ENCODE measurements around the gene CFAP97D1.
A peak's percentile ranks its signal among the peaks of the same experiment; 100 is the strongest.

The CFAP97D1 gene

GRCh38 chr17:43756201-43756600 lies 24.0 kb upstream of the CFAP97D1 start:
- no peak for DNase-seq
- ChIA-PET POLR2A (interaction anchor here (1.0 kb wide), 1 partner anchor 55 kb away, joined by 3 read pairs; no protein-coding TSS in a partner anchor), CTCF (interaction anchor here (0.8 to 20.0 kb wide), 6 partner anchors 18 to 180 kb away, joined by 3 to 555 read pairs (median 4); no protein-coding TSS in a partner anchor)
- no peaks in the 10 kb centered on the region for H3K36me3 ChIP-seq (ENCODE audit: control insufficient read depth in 4 of 4, insufficient read depth in 4 of 4, low read length in 3 of 4)
- peaks cover 0 to 11% (median 9%) of the 10 kb centered on the region in 4 experiments for H3K4me1 ChIP-seq (ENCODE audit: control extremely low read depth in 1 of 4, control insufficient read depth in 4 of 4, insufficient read depth in 4 of 4, low read length in 3 of 4)
- no peak overlapping the region for H3K27ac ChIP-seq (ENCODE audit: insufficient read depth in 1 of 2, low read depth in 1 of 2, low read length in 2 of 2, poor library complexity in 1 of 2, severe bottlenecking in 2 of 2)
- H3K4me3 ChIP-seq (ENCODE audit: control insufficient read depth in 1 of 7, extremely low read depth in 1 of 7, insufficient read depth in 4 of 7, low read depth in 2 of 7, low read length in 6 of 7) = no peak overlapping the region
- 96% methylated on average over 4 of the region's 6 CpGs for WGBS (ENCODE audit: insufficient coverage)
- H3K9me3 ChIP-seq (ENCODE audit: control extremely low read depth in 1 of 5, control insufficient read depth in 4 of 5, insufficient read depth in 2 of 5, low read depth in 1 of 5, low read length in 4 of 5) = no peaks in the 10 kb centered on the region
- H3K27me3 ChIP-seq (replicated peaks in 2 of 5; ENCODE audit: control insufficient read depth in 4 of 5, insufficient read depth in 5 of 5, low read length in 4 of 5) = peaks cover 0 to 50% (median 32%) of the 10 kb centered on the region in 5 experiments

GRCh38 chr17:43757171-43757660 lies 23.0 kb upstream of the CFAP97D1 start:
- Histone ChIP-seq H3K4me3 (ENCODE audit: control insufficient read depth in 1 of 7, extremely low read depth in 1 of 7, insufficient read depth in 4 of 7, low read depth in 2 of 7, low read length in 6 of 7) (no peak overlapping the region), H3K27me3 (replicated peaks in 2 of 5; ENCODE audit: control insufficient read depth in 4 of 5, insufficient read depth in 5 of 5, low read length in 4 of 5) (peaks cover 0 to 50% (median 32%) of the 10 kb centered on the region in 5 experiments), H3K36me3 (ENCODE audit: control insufficient read depth in 4 of 4, insufficient read depth in 4 of 4, low read length in 3 of 4) (no peaks in the 10 kb centered on the region), H3K9me3 (ENCODE audit: control extremely low read depth in 1 of 5, control insufficient read depth in 4 of 5, insufficient read depth in 2 of 5, low read depth in 1 of 5, low read length in 4 of 5) (no peaks in the 10 kb centered on the region), H3K27ac (ENCODE audit: insufficient read depth in 1 of 2, low read depth in 1 of 2, low read length in 2 of 2, poor library complexity in 1 of 2, severe bottlenecking in 2 of 2) (no peak overlapping the region), H3K4me1 (ENCODE audit: control extremely low read depth in 1 of 4, control insufficient read depth in 4 of 4, insufficient read depth in 4 of 4, low read length in 3 of 4) (peaks cover 0 to 11% (median 9%) of the 10 kb centered on the region in 4 experiments)
- CTCF ChIA-PET = interaction anchor here (1.0 to 20.0 kb wide), 7 partner anchors 10 to 122 kb away, joined by 3 to 555 read pairs (median 4); no protein-coding TSS in a partner anchor
- DNase-seq = no peak
- WGBS (ENCODE audit: insufficient coverage) = 92% methylated on average over 7 of the region's 8 CpGs
- POLR2A ChIA-PET = no interaction called here

- H3K27ac ChIP-seq (ENCODE audit: insufficient read depth in 1 of 2, low read depth in 1 of 2, low read length in 2 of 2, poor library complexity in 1 of 2, severe bottlenecking in 2 of 2) = no peak overlapping the region
- H3K4me3 ChIP-seq (ENCODE audit: control insufficient read depth in 1 of 7, extremely low read depth in 1 of 7, insufficient read depth in 4 of 7, low read depth in 2 of 7, low read length in 6 of 7) = no peak overlapping the region
- no peak for DNase-seq
- ChIA-PET POLR2A (no interaction called here), CTCF (interaction anchor here (0.9 to 20.0 kb wide), 9 partner anchors 9 to 182 kb away, joined by 3 to 555 read pairs (median 4); no protein-coding TSS in a partner anchor)
- peaks cover 0 to 50% (median 28%) of the 10 kb centered on the region in 5 experiments for H3K27me3 ChIP-seq (replicated peaks in 2 of 5; ENCODE audit: control insufficient read depth in 4 of 5, insufficient read depth in 5 of 5, low read length in 4 of 5)
- 91% methylated on average over 5 of the region's 6 CpGs for WGBS (ENCODE audit: insufficient coverage)
- peaks cover 0 to 11% (median 9%) of the 10 kb centered on the region in 4 experiments for H3K4me1 ChIP-seq (ENCODE audit: control extremely low read depth in 1 of 4, control insufficient read depth in 4 of 4, insufficient read depth in 4 of 4, low read length in 3 of 4)
- H3K9me3 ChIP-seq (ENCODE audit: control extremely low read depth in 1 of 5, control insufficient read depth in 4 of 5, insufficient read depth in 2 of 5, low read depth in 1 of 5, low read length in 4 of 5) = no peaks in the 10 kb centered on the region
- H3K36me3 ChIP-seq (ENCODE audit: control insufficient read depth in 4 of 4, insufficient read depth in 4 of 4, low read length in 3 of 4) = no peaks in the 10 kb centered on the region
These were observed 22.1 kb upstream of the CFAP97D1 start for GRCh38 chr17:43758086-43758485.

- CTCF ChIA-PET = interaction anchor here (0.9 to 20.0 kb wide), 11 partner anchors 8 to 316 kb away, joined by 3 to 555 read pairs (median 7); no protein-coding TSS in a partner anchor
- Histone ChIP-seq H3K27ac (ENCODE audit: insufficient read depth in 1 of 2, low read depth in 1 of 2, low read length in 2 of 2, poor library complexity in 1 of 2, severe bottlenecking in 2 of 2) (no peak within 1 kb of the TSS), H3K9me3 (ENCODE audit: control extremely low read depth in 1 of 5, control insufficient read depth in 4 of 5, insufficient read depth in 2 of 5, low read depth in 1 of 5, low read length in 4 of 5) (no peaks in the 10 kb centered on the region), H3K4me1 (ENCODE audit: control extremely low read depth in 1 of 4, control insufficient read depth in 4 of 4, insufficient read depth in 4 of 4, low read length in 3 of 4) (peaks cover 0 to 11% (median 9%) of the 10 kb centered on the region in 4 experiments), H3K36me3 (ENCODE audit: control insufficient read depth in 4 of 4, insufficient read depth in 4 of 4, low read length in 3 of 4) (no peaks in the 10 kb centered on the region), H3K27me3 (replicated peaks in 2 of 5; ENCODE audit: control insufficient read depth in 4 of 5, insufficient read depth in 5 of 5, low read length in 4 of 5) (peaks cover 0 to 50% (median 28%) of the 10 kb centered on the region in 5 experiments), H3K4me3 (ENCODE audit: control insufficient read depth in 1 of 7, extremely low read depth in 1 of 7, insufficient read depth in 4 of 7, low read depth in 2 of 7, low read length in 6 of 7) (no peak within 1 kb of the TSS)
- POLR2A ChIA-PET = no interaction called here
- 97% methylated on average over 22 of the region's 24 CpGs for WGBS (ENCODE audit: insufficient coverage)
- no peak for DNase-seq
These were observed 21.6 kb upstream of the CFAP97D1 start, which contains the start of gene SOST for GRCh38 chr17:43758497-43759174. TSS of gene SOST (minus strand) at chr17:43758791. CDS start at chr17:43758741, 50 bp downstream.

- H3K9me3 ChIP-seq (ENCODE audit: control extremely low read depth in 1 of 5, control insufficient read depth in 4 of 5, insufficient read depth in 2 of 5, low read depth in 1 of 5, low read length in 4 of 5) = no peaks in the 10 kb centered on the region
- WGBS (ENCODE audit: insufficient coverage) = 94% methylated on average over 6 of the region's 7 CpGs
- no peak overlapping the region for H3K4me3 ChIP-seq (ENCODE audit: control insufficient read depth in 1 of 7, extremely low read depth in 1 of 7, insufficient read depth in 4 of 7, low read depth in 2 of 7, low read length in 6 of 7)
- H3K4me1 ChIP-seq (ENCODE audit: control extremely low read depth in 1 of 4, control insufficient read depth in 4 of 4, insufficient read depth in 4 of 4, low read length in 3 of 4) = peaks cover 0 to 11% (median 10%) of the 10 kb centered on the region in 4 experiments
- H3K36me3 ChIP-seq (ENCODE audit: control insufficient read depth in 4 of 4, insufficient read depth in 4 of 4, low read length in 3 of 4) = no peaks in the 10 kb centered on the region
- ChIA-PET POLR2A (no interaction called here), CTCF (interaction anchor here (0.6 to 20.0 kb wide), 26 partner anchors 9 to 238 kb away, joined by 3 to 555 read pairs (median 4); no protein-coding TSS in a partner anchor)
- no peak overlapping the region for H3K27ac ChIP-seq (ENCODE audit: insufficient read depth in 1 of 2, low read depth in 1 of 2, low read length in 2 of 2, poor library complexity in 1 of 2, severe bottlenecking in 2 of 2)
- no peak for DNase-seq
- H3K27me3 ChIP-seq (replicated peaks in 2 of 5; ENCODE audit: control insufficient read depth in 4 of 5, insufficient read depth in 5 of 5, low read length in 4 of 5) = peaks cover 0 to 40% (median 24%) of the 10 kb centered on the region in 5 experiments
These were observed 20.4 kb upstream of the CFAP97D1 start for GRCh38 chr17:43759836-43760235.

- CTCF ChIA-PET = interaction anchor here (0.6 to 20.0 kb wide), 35 partner anchors 9 to 239 kb away, joined by 3 to 555 read pairs (median 4); partner anchors contain the start of gene CD300LG
- POLR2A ChIA-PET = interaction anchor here (1.1 kb wide), 1 partner anchor 66 kb away, joined by 4 read pairs; no protein-coding TSS in a partner anchor
- DNase-seq = peak; percentile 87 to 93 (median 90)
- 25% methylated on average over 4 of the region's 10 CpGs for WGBS (ENCODE audit: insufficient coverage)
- no peak overlapping the region for H3K27ac ChIP-seq (ENCODE audit: insufficient read depth in 1 of 2, low read depth in 1 of 2, low read length in 2 of 2, poor library complexity in 1 of 2, severe bottlenecking in 2 of 2)
- no peaks in the 10 kb centered on the region for H3K9me3 ChIP-seq (ENCODE audit: control extremely low read depth in 1 of 5, control insufficient read depth in 4 of 5, insufficient read depth in 2 of 5, low read depth in 1 of 5, low read length in 4 of 5)
- H3K4me1 ChIP-seq (ENCODE audit: control extremely low read depth in 1 of 4, control insufficient read depth in 4 of 4, insufficient read depth in 4 of 4, low read length in 3 of 4) = peaks cover 0 to 7% (median 5%) of the 10 kb centered on the region in 4 experiments
- H3K27me3 ChIP-seq (replicated peaks in 2 of 5; ENCODE audit: control insufficient read depth in 4 of 5, insufficient read depth in 5 of 5, low read length in 4 of 5) = peaks cover 0 to 35% (median 23%) of the 10 kb centered on the region in 5 experiments
- H3K4me3 ChIP-seq (ENCODE audit: control insufficient read depth in 1 of 7, extremely low read depth in 1 of 7, insufficient read depth in 4 of 7, low read depth in 2 of 7, low read length in 6 of 7) = no peak overlapping the region
- peaks cover 0 to under 1% (median 0%) of the 10 kb centered on the region in 4 experiments for H3K36me3 ChIP-seq (ENCODE audit: control insufficient read depth in 4 of 4, insufficient read depth in 4 of 4, low read length in 3 of 4)
These were observed 19.9 kb upstream of the CFAP97D1 start for GRCh38 chr17:43760254-43760852.

Data from common myeloid progenitor, CD34-positive (primary cell).